HG02571 (cell line): Measurements from ENCODE around the gene RUNDC1.

Experiments
- ATAC-seq: cut with Tn5 transposase; IDR thresholded peaks from one replicate; pipeline ENCODE4 v1.9.1; 2021; ENCODE audit warnings: mild to moderate bottlenecking, moderate library complexity; ENCODE audit not compliant: unreplicated experiment

The RUNDC1 gene

GRCh38 chr17:43018008-43018853 is 37.9 kb downstream of the RUNDC1 start:
- no peak for ATAC-seq

- ATAC-seq: no peak
Observed at GRCh38 chr17:43018932-43019331, 38.6 kb downstream of the RUNDC1 start.

- no peak for ATAC-seq
Observed at GRCh38 chr17:43019418-43019817, 39.1 kb downstream of the RUNDC1 start.

- no peak for ATAC-seq
Observed at GRCh38 chr17:43020030-43020621, 39.8 kb downstream of the RUNDC1 start.

- no peak for ATAC-seq
Observed at GRCh38 chr17:43020789-43021740, 40.7 kb downstream of the RUNDC1 start.

GRCh38 chr17:43021741-43022512 is 41.6 kb downstream of the RUNDC1 start, which contains the start of gene VAT1:
TSS of gene VAT1 (minus strand) at chr17:43022385. CDS start at chr17:43022322, 63 bp downstream.
- ATAC-seq: no peak

GRCh38 chr17:43024407-43025289 is 44.3 kb downstream of the RUNDC1 start, which contains the start of gene RND2:
TSS of gene RND2 (plus strand) at chr17:43025231. CDS start at chr17:43025348, 117 bp downstream.
- no peak for ATAC-seq

- no peak for ATAC-seq
Observed at GRCh38 chr17:43025290-43025657, 44.9 kb downstream of the RUNDC1 start.

- no peak for ATAC-seq
Observed at GRCh38 chr17:43025766-43026537, 45.6 kb downstream of the RUNDC1 start.

- no peak for ATAC-seq
Observed at GRCh38 chr17:43026595-43026994, 46.2 kb downstream of the RUNDC1 start.

- no peak for ATAC-seq
Observed at GRCh38 chr17:43027091-43028032, 47.0 kb downstream of the RUNDC1 start.

GRCh38 chr17:43028221-43028861 is 48.0 kb downstream of the RUNDC1 start:
- ATAC-seq: no peak

GRCh38 chr17:43030137-43030767 is 49.9 kb downstream of the RUNDC1 start:
- ATAC-seq: no peak

GRCh38 chr17:43031666-43032065 is 51.3 kb downstream of the RUNDC1 start:
- no peak for ATAC-seq

GRCh38 chr17:43033948-43034881 is 53.9 kb downstream of the RUNDC1 start:
- ATAC-seq: no peak
